Mesothelial cell of epicardium (in vitro differentiated cells): ENCODE measurements around the gene TIGD7. TPM values are rescaled to one million over a fixed set of nuclear protein-coding genes. Genes with fewer than 3 reads are reported as not detected.
"Not testable (repeated sequence)": the region's sequence is repeated elsewhere in the genome, so short reads cannot be mapped to it uniquely, and the experiment has no call there.

ENCODE experiments used
- DNase-seq, 2 experiments: peaks; one replicate each; pipeline ENCODE4 v3.0.0; 2021; ENCODE audit warnings: low spot score in 2 of 2; ENCODE audit not compliant: unreplicated experiment in 2 of 2
- H3K27ac Mint-ChIP-seq: 2 replicates; pipeline ENCODE4 v1.8.0; 2021; ENCODE audit warnings: mixed read lengths
- H3K27me3 Mint-ChIP-seq: 2 replicates; pipeline ENCODE4 v1.8.0; 2021; ENCODE audit warnings: low read depth, mixed read lengths
- H3K36me3 Mint-ChIP-seq: 2 replicates; pipeline ENCODE4 v1.8.0; 2021; ENCODE audit warnings: mixed read lengths
- H3K4me1 Mint-ChIP-seq: 2 replicates; pipeline ENCODE4 v1.8.0; 2021; ENCODE audit warnings: mixed read lengths
- H3K4me3 Mint-ChIP-seq: 2 replicates; pipeline ENCODE4 v1.8.0; 2021; ENCODE audit warnings: mild to moderate bottlenecking, moderate library complexity, mixed read lengths
- H3K9me3 Mint-ChIP-seq: 2 replicates; pipeline ENCODE4 v1.8.0; 2021; ENCODE audit warnings: mixed read lengths
- CTCF ChIP-seq: fragments of 200-600 bp; sonication (generic); IDR thresholded peaks from one replicate; pipeline ENCODE4 v1.5.0; 2021; ENCODE audit warnings: antibody characterized with exemption; ENCODE audit not compliant: unreplicated experiment
- total RNA-seq: library from RNA; stranded (reverse); gene quantifications from 3 replicates; pipeline ENCODE4 v1.2.1, GENCODE V29; 2021

TIGD7 gene
- total RNA-seq, 1 donor from 2014 or later: 7.6 TPM

GRCh38 chr16:3281222-3281820, 23.9 kb downstream of the TIGD7 start:
- DNase-seq: no peak
- Mint-ChIP-seq H3K4me3 (peak overlapping the region; percentile 98), H3K9me3 (peaks cover 2% of the 10 kb centered on the region), H3K36me3 (peaks cover 21% of the 10 kb centered on the region), H3K27me3 (peaks cover 19% of the 10 kb centered on the region), H3K4me1 (peaks cover 22% of the 10 kb centered on the region), H3K27ac (peak overlapping the region; percentile 100)
- no peak for TF ChIP-seq CTCF

- H3K36me3 Mint-ChIP-seq: no peaks in the 10 kb centered on the region
- H3K27ac Mint-ChIP-seq: no peak overlapping the region
- DNase-seq: no peak
- H3K4me3 Mint-ChIP-seq: no peak overlapping the region
- TF ChIP-seq CTCF: no peak
- no peaks in the 10 kb centered on the region for H3K9me3 Mint-ChIP-seq
- H3K4me1 Mint-ChIP-seq: no peaks in the 10 kb centered on the region
- H3K27me3 Mint-ChIP-seq: peaks cover 29% of the 10 kb centered on the region
Observed at GRCh38 chr16:3276679-3277078, 28.6 kb downstream of the TIGD7 start.

GRCh38 chr16:3274947-3275346, 30.3 kb downstream of the TIGD7 start:
- no peaks in the 10 kb centered on the region for H3K9me3 Mint-ChIP-seq
- peaks cover 29% of the 10 kb centered on the region for H3K27me3 Mint-ChIP-seq
- DNase-seq: no peak
- no peak overlapping the region for H3K27ac Mint-ChIP-seq
- H3K4me1 Mint-ChIP-seq: no peaks in the 10 kb centered on the region
- no peaks in the 10 kb centered on the region for H3K36me3 Mint-ChIP-seq
- no peak overlapping the region for H3K4me3 Mint-ChIP-seq
- TF ChIP-seq CTCF: no peak

- Mint-ChIP-seq H3K4me3 (no peak overlapping the region), H3K36me3 (no peaks in the 10 kb centered on the region), H3K9me3 (no peaks in the 10 kb centered on the region), H3K27me3 (peaks cover 29% of the 10 kb centered on the region), H3K4me1 (no peaks in the 10 kb centered on the region), H3K27ac (no peak overlapping the region)
- TF ChIP-seq CTCF: no peak
- no peak for DNase-seq
Observed at GRCh38 chr16:3274490-3274889, 30.7 kb downstream of the TIGD7 start.

- H3K4me3 Mint-ChIP-seq, H3K27me3 Mint-ChIP-seq, H3K9me3 Mint-ChIP-seq, H3K36me3 Mint-ChIP-seq, H3K27ac Mint-ChIP-seq, H3K4me1 Mint-ChIP-seq, DNase-seq: not testable (repeated sequence)
Observed at GRCh38 chr16:3271281-3271680, 33.9 kb downstream of the TIGD7 start.

GRCh38 chr16:3270718-3271117, 34.5 kb downstream of the TIGD7 start:
- H3K36me3 Mint-ChIP-seq, DNase-seq, H3K27me3 Mint-ChIP-seq, H3K27ac Mint-ChIP-seq, H3K4me3 Mint-ChIP-seq, H3K9me3 Mint-ChIP-seq, H3K4me1 Mint-ChIP-seq: not testable (repeated sequence)

- DNase-seq: no peak
- peaks cover 8% of the 10 kb centered on the region for H3K4me1 Mint-ChIP-seq
- no peaks in the 10 kb centered on the region for H3K36me3 Mint-ChIP-seq
- no peak for TF ChIP-seq CTCF
- H3K4me3 Mint-ChIP-seq: no peak overlapping the region
- no peak overlapping the region for H3K27ac Mint-ChIP-seq
- peaks cover 3% of the 10 kb centered on the region for H3K9me3 Mint-ChIP-seq
- H3K27me3 Mint-ChIP-seq: no peaks in the 10 kb centered on the region
Observed at GRCh38 chr16:3268294-3268693, 36.9 kb downstream of the TIGD7 start.
